GM21390 (cell line): Measurements from ENCODE around the gene SMIM13.
A peak's percentile ranks its signal among the peaks of the same experiment; 100 is the strongest.

Experiments
- ATAC-seq: cut with Tn5 transposase; IDR thresholded peaks from one replicate; pipeline ENCODE4 v1.9.1; 2021; ENCODE audit not compliant: unreplicated experiment

The SMIM13 gene

GRCh38 chr6:11093626-11094410 lies at the start of gene SMIM13:
Gene SMIM13 (plus strand): TSS chr6:11093834. CDS start chr6:11094314, 480 bp downstream.
- peak; percentile 85 for ATAC-seq

DNA sequence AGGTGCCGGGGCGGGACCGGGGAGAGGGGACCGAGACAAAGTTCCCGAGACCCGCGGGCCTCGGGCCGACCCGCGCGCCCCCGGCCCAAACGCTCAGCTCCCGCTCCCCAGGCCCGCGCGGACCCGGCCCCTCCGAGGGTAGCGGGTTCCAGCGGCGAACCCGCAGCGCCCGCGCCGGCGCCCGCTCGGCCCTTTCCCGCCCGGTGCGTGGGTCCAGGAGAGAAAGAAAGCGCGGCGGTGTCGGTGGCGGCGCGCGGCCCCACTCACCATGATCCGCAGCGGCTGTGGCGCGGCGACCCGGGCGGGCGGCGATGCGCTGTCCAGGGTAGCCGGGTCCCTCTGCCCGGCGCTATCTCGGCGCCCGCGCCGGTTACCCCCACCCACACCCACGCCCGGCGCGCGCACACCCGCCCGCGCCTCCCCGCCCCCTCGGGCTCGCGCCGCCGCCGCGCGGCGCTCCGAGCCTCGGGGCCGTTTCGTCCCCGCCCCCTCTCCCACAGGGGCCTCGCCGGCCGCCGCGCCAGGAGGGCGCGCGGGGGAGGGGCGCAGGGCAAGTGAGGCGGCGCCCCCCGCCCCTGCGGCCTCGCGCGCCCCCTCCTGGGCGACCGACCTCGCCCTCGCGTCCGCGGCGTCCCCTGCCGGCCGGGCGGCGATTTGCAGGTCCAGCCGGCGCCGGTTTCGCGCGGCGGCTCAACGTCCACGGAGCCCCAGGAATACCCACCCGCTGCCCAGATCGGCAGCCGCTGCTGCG lies 49.5 kb upstream of the SMIM13 start, which contains the start of gene ELOVL2:
ELOVL2 (minus strand) TSS at position 345 of the 751 bp plus-strand sequence; CDS start at position 270, 75 bp downstream.
- ATAC-seq: peak; percentile 56

- no peak for ATAC-seq
Measured at GRCh38 chr6:11044712-11045167, 48.9 kb upstream of the SMIM13 start.

GRCh38 chr6:11050731-11051130 lies 42.9 kb upstream of the SMIM13 start:
- no peak for ATAC-seq

- ATAC-seq: no peak
Measured at GRCh38 chr6:11053307-11053706, 40.3 kb upstream of the SMIM13 start.

DNA sequence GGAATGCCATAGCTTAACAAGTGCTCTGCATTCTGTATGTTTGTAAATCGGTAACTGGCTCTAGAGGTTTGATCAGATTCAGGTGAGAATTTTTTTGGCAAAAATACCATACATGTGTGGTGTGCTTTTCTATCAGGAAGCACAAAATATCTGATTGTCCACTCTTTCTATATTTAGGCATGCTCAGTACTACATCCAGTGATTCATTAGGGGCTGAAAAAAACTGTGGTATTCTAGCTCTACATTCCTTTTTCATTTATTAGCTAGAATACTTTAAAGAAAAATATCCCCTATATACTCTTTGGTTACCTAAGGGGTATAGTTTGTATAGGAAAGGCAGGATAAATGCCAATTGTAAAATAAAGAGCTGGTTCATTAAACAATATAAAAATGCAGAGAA lies 38.9 kb upstream of the SMIM13 start:
- ATAC-seq: no peak

- ATAC-seq: no peak
Measured at GRCh38 chr6:11055127-11055627, 38.5 kb upstream of the SMIM13 start.

DNA sequence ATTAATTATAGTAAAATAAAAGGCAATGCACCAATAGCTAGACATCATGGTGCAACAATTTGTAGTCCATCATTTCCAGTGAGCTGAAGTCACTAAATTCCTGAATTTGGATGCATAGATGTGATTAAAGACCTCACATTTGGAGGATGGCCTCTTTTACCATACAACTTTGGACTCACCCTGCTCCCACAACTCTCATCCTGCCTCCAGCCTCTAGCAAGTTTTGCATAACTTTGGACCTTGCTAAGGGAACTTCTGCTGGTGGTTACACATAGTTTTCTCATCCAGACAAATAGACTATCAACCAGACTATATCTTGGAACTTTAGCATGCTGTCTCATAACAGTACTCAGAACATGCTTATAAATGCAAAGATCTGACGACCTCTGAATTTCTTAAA lies 36.8 kb upstream of the SMIM13 start:
- ATAC-seq: no peak

DNA sequence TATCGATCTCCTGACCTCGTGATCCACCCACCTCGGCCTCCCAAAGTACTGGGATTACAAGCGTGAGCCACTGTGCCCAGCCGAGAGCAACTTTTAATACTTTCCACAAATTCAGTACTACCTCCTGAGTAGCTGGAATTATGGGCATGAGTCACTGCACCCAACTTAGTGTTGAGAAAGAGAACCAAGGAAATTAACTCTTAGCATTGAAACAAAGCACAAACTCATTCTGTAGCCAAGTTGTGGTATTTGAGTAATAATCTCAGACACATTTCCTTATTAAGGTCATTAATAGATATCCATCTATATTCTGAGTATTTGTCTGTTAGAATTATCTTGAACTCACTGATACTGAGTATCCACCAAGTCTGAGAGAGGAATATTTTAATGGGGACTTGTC lies 35.2 kb upstream of the SMIM13 start:
- ATAC-seq: no peak

DNA sequence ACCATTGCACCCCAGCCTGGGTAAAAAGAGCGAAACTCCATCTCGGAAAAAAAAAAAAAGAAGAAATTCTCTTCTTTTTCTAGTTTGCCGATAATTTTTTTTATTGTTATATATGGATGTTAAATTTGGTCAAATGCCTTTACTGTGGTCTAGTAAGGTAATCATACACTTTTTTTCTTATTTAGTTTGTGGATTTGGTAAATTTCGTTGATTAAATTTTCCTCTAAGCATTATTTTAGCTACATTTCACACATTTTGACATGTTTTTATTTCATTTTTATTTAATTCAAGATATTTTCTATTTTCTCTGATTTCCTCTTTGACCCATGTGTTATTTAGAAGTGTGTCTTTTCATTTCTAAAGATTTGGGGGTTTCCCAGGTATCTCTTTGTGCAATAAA lies 31.6 kb upstream of the SMIM13 start:
- ATAC-seq: no peak

- no peak for ATAC-seq
Measured at GRCh38 chr6:11062715-11063114, 30.9 kb upstream of the SMIM13 start.

GRCh38 chr6:11064836-11065235 lies 28.8 kb upstream of the SMIM13 start:
- ATAC-seq: no peak

DNA sequence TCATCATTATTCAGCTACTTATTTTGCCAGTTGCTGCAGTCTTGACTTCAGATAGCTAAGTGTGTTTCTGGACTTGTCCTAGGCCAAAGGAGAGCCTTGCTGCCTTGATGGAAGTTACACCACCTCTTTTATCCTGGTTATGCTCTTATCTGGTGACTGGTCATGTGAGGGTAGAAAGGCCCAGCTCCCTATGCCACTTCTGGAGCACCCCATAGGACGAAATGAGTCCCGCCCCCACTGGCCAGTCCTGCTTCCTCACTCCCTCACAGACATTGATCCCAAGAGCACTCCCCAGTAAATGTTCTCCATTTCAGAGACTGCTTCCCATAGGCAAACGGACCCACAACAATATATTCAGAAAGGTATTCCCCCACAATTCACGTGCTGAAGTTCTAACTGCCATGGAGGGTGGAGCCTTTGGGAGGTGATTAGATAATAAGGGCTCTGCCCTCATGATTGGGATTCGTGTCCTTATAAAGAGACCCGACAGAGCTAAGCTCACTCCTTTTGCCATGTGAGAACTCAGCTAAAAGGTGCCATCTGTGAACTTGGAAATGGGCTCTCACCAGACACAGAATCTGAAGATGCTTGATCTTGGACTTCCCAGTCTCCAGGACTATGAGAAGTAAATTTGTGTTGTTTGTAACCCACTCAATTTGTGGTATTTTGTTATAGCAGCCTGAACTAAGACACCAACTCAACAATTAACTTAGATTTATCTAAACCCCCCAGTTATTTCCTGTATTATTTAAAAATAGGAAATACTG lies 28.0 kb upstream of the SMIM13 start:
- ATAC-seq: no peak

DNA sequence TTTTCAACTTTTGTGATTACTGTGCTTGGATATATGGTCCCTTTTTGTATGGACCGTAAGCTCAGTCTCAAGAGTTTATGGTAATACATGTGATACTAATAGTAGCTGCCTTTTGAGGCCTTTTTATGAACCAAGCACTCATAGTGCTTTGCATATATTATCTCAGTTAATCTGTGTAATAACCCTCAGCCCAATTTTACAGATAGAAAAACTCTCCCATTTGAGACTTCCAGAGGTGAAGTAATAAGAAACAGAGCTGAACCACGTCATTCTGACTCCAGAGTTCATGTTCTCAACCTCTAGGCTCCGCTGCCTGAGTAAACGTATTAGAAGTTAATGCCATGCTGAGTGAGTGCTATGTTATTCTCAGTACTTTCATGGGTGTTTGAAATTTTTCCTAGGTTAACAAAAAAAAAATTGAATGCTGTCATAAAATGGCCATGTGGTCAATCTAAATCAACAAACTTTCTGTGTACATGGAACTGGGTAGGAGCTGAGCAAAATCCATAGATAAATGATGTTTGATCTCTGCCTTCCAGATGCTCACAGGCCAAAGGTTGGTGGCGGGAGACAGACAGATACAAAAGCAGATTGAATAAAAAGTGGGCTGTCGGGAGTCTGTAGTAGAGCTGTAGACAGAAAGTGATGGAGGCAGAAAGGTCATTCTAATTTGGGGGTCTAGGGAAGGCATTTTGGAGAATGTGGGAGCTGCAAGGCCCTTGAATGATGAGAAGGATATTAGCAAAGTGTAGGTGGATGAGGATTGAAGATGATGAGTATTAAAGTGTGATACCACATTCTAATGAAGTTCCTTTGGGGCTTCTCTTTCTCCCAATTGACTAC lies 26.9 kb upstream of the SMIM13 start:
- no peak for ATAC-seq

DNA sequence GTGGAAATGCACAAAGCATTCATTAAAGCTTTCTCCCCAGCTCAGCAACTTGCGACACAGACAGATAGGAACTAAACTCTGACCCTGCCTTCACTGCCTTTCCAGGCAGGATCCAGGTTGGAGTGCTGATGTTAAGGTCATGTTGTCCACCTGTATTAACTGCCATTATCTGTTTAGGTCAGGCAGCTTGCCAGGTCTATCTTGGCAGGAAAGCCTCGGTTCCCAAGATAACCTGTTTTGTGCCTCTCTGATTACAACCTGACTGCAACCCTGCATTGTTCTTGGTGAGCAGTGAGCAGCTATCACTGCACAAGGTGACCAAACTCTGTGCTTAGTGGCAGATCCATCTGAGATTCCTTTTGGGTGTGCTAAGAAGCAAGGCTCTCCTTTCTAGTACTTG lies 26.3 kb upstream of the SMIM13 start:
- ATAC-seq: no peak

GRCh38 chr6:11069760-11070159 lies 23.9 kb upstream of the SMIM13 start:
- no peak for ATAC-seq

- no peak for ATAC-seq
Measured at GRCh38 chr6:11072101-11072500, 21.5 kb upstream of the SMIM13 start.

DNA sequence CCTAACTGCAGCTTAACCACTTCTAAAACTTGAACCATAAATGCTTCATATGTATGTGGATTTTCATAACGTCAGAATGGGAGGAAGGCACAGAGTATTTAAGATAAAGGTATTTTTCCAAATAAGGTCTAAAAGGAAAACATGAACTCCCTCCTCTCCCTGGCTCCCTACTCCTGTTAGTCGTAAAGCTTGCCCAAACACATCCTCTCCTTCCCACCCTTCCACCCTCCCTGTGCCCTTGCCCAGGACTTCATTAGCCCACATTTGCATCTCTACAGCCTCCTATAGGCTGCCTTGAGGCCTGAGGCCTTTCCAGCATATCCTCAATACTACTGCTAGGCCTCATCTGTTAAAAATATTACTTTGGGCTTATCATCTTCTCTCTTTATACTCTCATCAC lies 17.1 kb upstream of the SMIM13 start:
- ATAC-seq: no peak

- no peak for ATAC-seq
Measured at GRCh38 chr6:11078266-11078665, 15.4 kb upstream of the SMIM13 start.

- no peak for ATAC-seq
Measured at GRCh38 chr6:11080296-11080695, 13.3 kb upstream of the SMIM13 start.
